H9 (cell line): ENCODE results near the gene MAS1. TPM values are rescaled to one million over a fixed set of nuclear protein-coding genes. Genes with fewer than 3 reads are reported as not detected.

Experiments used
- DNase-seq: peaks from one replicate; pipeline ENCODE4 v3.0.0-alpha.2; 2017
- H2AFZ ChIP-seq: one replicate; pipeline ENCODE4 v1.6.1; 2013; ENCODE audit warnings: mild to moderate bottlenecking, low read length, control low read depth, moderate library complexity
- H2AK5ac ChIP-seq: 2 replicates; pipeline ENCODE4 v1.6.1; 2013; ENCODE audit warnings: low read length, control low read depth, mixed read lengths; ENCODE audit not compliant: insufficient read length
- H2BK120ac ChIP-seq: one replicate; pipeline ENCODE4 v1.6.1; 2013; ENCODE audit warnings: low read depth, mild to moderate bottlenecking, low read length, control low read depth, inconsistent platforms; ENCODE audit not compliant: poor library complexity, severe bottlenecking
- H2BK12ac ChIP-seq: 2 replicates; pipeline ENCODE4 v1.6.1; 2013; ENCODE audit warnings: low read length, control low read depth, mixed read lengths, low read depth; ENCODE audit not compliant: insufficient read length
- H2BK15ac ChIP-seq: 2 replicates; pipeline ENCODE4 v1.6.1; 2013; ENCODE audit warnings: low read depth, low read length, control low read depth
- H2BK20ac ChIP-seq: one replicate; pipeline ENCODE4 v1.6.1; 2013; ENCODE audit warnings: low read depth, mild to moderate bottlenecking, low read length, control low read depth, inconsistent platforms; ENCODE audit not compliant: poor library complexity, severe bottlenecking
- H2BK5ac ChIP-seq: 2 replicates; pipeline ENCODE4 v1.6.1; 2013; ENCODE audit warnings: low read length, control low read depth, mixed read lengths; ENCODE audit not compliant: insufficient read length
- H3K14ac ChIP-seq: 2 replicates; pipeline ENCODE4 v1.6.1; 2013; ENCODE audit warnings: low read length, control low read depth; ENCODE audit not compliant: insufficient read depth
- H3K18ac ChIP-seq: 2 replicates; pipeline ENCODE4 v1.6.1; 2013; ENCODE audit warnings: low read depth, mild to moderate bottlenecking, mixed read lengths, low read length, control low read depth; ENCODE audit not compliant: insufficient read length
- H3K23ac ChIP-seq: 2 replicates; pipeline ENCODE4 v1.6.1; 2013; ENCODE audit warnings: low read length, control low read depth, mixed read lengths, low read depth; ENCODE audit not compliant: insufficient read length
- H3K23me2 ChIP-seq: 2 replicates; pipeline ENCODE4 v1.6.1; 2013; ENCODE audit warnings: low read depth, mild to moderate bottlenecking, mixed read lengths, low read length, control low read depth; ENCODE audit not compliant: insufficient read length, poor library complexity, severe bottlenecking
- H3K27ac ChIP-seq: 2 replicates; pipeline ENCODE4 v1.5.1; 2013; ENCODE audit warnings: low read length, control low read depth, mixed read lengths, low read depth; ENCODE audit not compliant: insufficient read length
- H3K27me3 ChIP-seq: 2 replicates; pipeline ENCODE4 v1.6.1; 2013; ENCODE audit warnings: low read length, control low read depth, inconsistent platforms; ENCODE audit not compliant: insufficient read depth
- H3K4ac ChIP-seq: 2 replicates; pipeline ENCODE4 v1.6.1; 2013; ENCODE audit warnings: low read depth, mild to moderate bottlenecking, control low read depth, inconsistent platforms, low read length, moderate library complexity
- H3K4me1 ChIP-seq: 2 replicates; pipeline ENCODE4 v1.6.1; 2013; ENCODE audit warnings: low read length, control low read depth, inconsistent platforms; ENCODE audit not compliant: insufficient read depth
- H3K4me2 ChIP-seq: 2 replicates; pipeline ENCODE4 v1.6.1; 2013; ENCODE audit warnings: low read length, control low read depth, mixed read lengths; ENCODE audit not compliant: insufficient read length, insufficient read depth
- H3K56ac ChIP-seq: 2 replicates; pipeline ENCODE4 v1.6.1; 2013; ENCODE audit warnings: low read depth, mild to moderate bottlenecking, mixed read lengths, low read length, control low read depth; ENCODE audit not compliant: insufficient read length
- H3K79me1 ChIP-seq: 2 replicates; pipeline ENCODE4 v1.6.1; 2013; ENCODE audit warnings: low read depth, mild to moderate bottlenecking, moderate library complexity, low read length, control low read depth, inconsistent platforms; ENCODE audit not compliant: insufficient read depth, poor library complexity, severe bottlenecking
- H3K79me2 ChIP-seq: 2 replicates; pipeline ENCODE4 v1.6.1; 2013; ENCODE audit warnings: low read length, control low read depth, inconsistent platforms; ENCODE audit not compliant: insufficient read depth
- H3K9ac ChIP-seq: 2 replicates; pipeline ENCODE4 v1.6.1; 2013; ENCODE audit warnings: low read length, control low read depth, mixed read lengths; ENCODE audit not compliant: insufficient read length; ENCODE audit errors: extremely low read depth
- H3K9me3 ChIP-seq: one replicate; pipeline ENCODE4 v1.6.1; 2013; ENCODE audit warnings: low read depth, low read length, inconsistent platforms; ENCODE audit not compliant: control insufficient read depth
- H3T11ph ChIP-seq: one replicate; pipeline ENCODE4 v1.6.1; 2013; ENCODE audit warnings: mild to moderate bottlenecking, low read length, control low read depth, inconsistent platforms
- H4K20me1 ChIP-seq: one replicate; pipeline ENCODE4 v1.6.1; 2013; ENCODE audit not compliant: control insufficient read depth, insufficient read length, insufficient read depth
- H4K5ac ChIP-seq: 2 replicates; pipeline ENCODE4 v1.6.1; 2013; ENCODE audit warnings: low read depth, mild to moderate bottlenecking, mixed read lengths, low read length, control low read depth; ENCODE audit not compliant: insufficient read length
- H4K8ac ChIP-seq: replicated peaks from 2 replicates; pipeline ENCODE4 v1.6.1; 2013; ENCODE audit warnings: low read length, control low read depth, mixed read lengths, low read depth; ENCODE audit not compliant: insufficient read length
- H4K91ac ChIP-seq: 2 replicates; pipeline ENCODE4 v1.6.1; 2013; ENCODE audit warnings: low read depth, mild to moderate bottlenecking, moderate library complexity, mixed read lengths, low read length, control low read depth; ENCODE audit not compliant: insufficient read length
- H3K27ac Mint-ChIP-seq, 3 experiments: 2 replicates in 2 of 3; 3 replicates in 1 of 3; pipeline ENCODE4 v1.8.0; 2020 to 2021; ENCODE audit warnings: mixed read lengths in 3 of 3, mild to moderate bottlenecking in 1 of 3, moderate library complexity in 1 of 3
- H3K27me3 Mint-ChIP-seq: 2 replicates; pipeline ENCODE4 v1.8.0; 2021; ENCODE audit warnings: low read depth, mild to moderate bottlenecking, moderate library complexity, mixed read lengths
- H3K36me3 Mint-ChIP-seq, 3 experiments: 2 replicates in 2 of 3; 3 replicates in 1 of 3; pipeline ENCODE4 v1.8.0; 2020 to 2021; ENCODE audit warnings: low read depth in 3 of 3, mixed read lengths in 3 of 3; ENCODE audit not compliant: insufficient read depth in 1 of 3
- H3K4me1 Mint-ChIP-seq, 2 experiments: 2 replicates each; pipeline ENCODE4 v1.8.0; 2020; ENCODE audit warnings: mixed read lengths in 2 of 2
- H3K4me3 Mint-ChIP-seq, 2 experiments: 2 replicates in 1 of 2; 3 replicates in 1 of 2; pipeline ENCODE4 v1.8.0; 2020 to 2021; ENCODE audit warnings: mild to moderate bottlenecking in 2 of 2, mixed read lengths in 2 of 2, moderate library complexity in 1 of 2
- H3K9me3 Mint-ChIP-seq, 2 experiments: 2 replicates in 1 of 2; 3 replicates in 1 of 2; pipeline ENCODE4 v1.8.0; 2020; ENCODE audit warnings: mild to moderate bottlenecking in 2 of 2, mixed read lengths in 2 of 2, moderate library complexity in 1 of 2
- WGBS: extraction: QIAGEN DNeasy Blood & Tissue Kit; methylation state at CpG from one replicate; pipeline ENCODE4 v1.1.7; 2013; ENCODE audit warnings: missing lambda C conversion rate, low lambda C conversion rate, mixed read lengths; ENCODE audit not compliant: insufficient read length; ENCODE audit errors: extremely low coverage; 5-methylcytosine and 5-hydroxymethylcytosine counted together
- total RNA-seq: library from RNA; stranded (reverse); gene quantifications from 2 replicates; pipeline ENCODE4 v1.2.1, GENCODE V29; 2021
- TF ChIP-seq, protein P1 (sequence below): fragments of 200-600 bp; sonication (generic); conservative IDR thresholded peaks from 3 replicates; pipeline ENCODE4 v1.8.0; 2021; ENCODE audit warnings: antibody characterized with exemption, mild to moderate bottlenecking

Gene MAS1
- total RNA-seq, 1 experiment from 2014 or later: 0.02 TPM

DNA sequence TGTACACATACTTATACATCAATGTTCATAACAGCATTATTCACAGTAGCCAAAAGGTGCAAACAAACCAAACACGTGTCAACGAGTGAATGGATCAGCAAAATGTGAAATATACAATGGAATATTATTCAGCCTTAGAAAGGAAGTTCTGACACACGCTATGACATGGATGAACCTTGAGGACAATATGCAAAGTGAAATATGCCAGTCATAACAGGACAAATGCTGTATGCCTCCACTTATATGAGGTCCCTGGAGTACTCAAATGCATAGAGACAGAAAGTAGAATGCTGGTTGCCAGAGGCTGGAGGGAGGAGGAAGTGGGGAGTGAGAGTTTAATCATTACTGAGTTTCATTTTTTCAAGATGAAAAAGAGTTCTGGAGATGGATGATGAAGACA, 40.3 kb downstream of the MAS1 start:
- Mint-ChIP-seq H3K9me3 (peaks cover 0 to 3% of the 10 kb centered on the region in 2 experiments; a peak in 1 of 5 replicates), H3K36me3 (no peaks in the 10 kb centered on the region), H3K27me3 (peaks cover 10% of the 10 kb centered on the region), H3K27ac (no peak overlapping the region), H3K4me3 (no peak overlapping the region), H3K4me1 (no peaks in the 10 kb centered on the region)
- no CpG with 5 or more reads among the region's 3 CpGs for WGBS
- Histone ChIP-seq H3K9me3 (no peaks in the 10 kb centered on the region), H3K23me2 (no peaks in the 10 kb centered on the region), H2AFZ (no peak overlapping the region), H4K20me1 (no peaks in the 10 kb centered on the region), H2BK5ac (no peak overlapping the region), H3K23ac (no peak overlapping the region), H4K8ac (no peak overlapping the region), H2BK12ac (no peak overlapping the region), H3K4me2 (no peak overlapping the region), H2BK15ac (no peak overlapping the region), H4K5ac (no peak overlapping the region), H3K4ac (no peak overlapping the region), H3K14ac (no peak overlapping the region), H2BK120ac (no peak overlapping the region), H2BK20ac (no peak overlapping the region), H2AK5ac (no peak overlapping the region), H3K79me2 (no peaks in the 10 kb centered on the region), H3K18ac (no peak overlapping the region), H4K91ac (no peak overlapping the region), H3K79me1 (no peaks in the 10 kb centered on the region), H3K27me3 (no peaks in the 10 kb centered on the region), H3K4me1 (no peaks in the 10 kb centered on the region), H3K56ac (no peak overlapping the region), H3K27ac (no peak overlapping the region), H3T11ph (no peak overlapping the region), H3K9ac (no peak overlapping the region)
- TF ChIP-seq, protein P1, sequence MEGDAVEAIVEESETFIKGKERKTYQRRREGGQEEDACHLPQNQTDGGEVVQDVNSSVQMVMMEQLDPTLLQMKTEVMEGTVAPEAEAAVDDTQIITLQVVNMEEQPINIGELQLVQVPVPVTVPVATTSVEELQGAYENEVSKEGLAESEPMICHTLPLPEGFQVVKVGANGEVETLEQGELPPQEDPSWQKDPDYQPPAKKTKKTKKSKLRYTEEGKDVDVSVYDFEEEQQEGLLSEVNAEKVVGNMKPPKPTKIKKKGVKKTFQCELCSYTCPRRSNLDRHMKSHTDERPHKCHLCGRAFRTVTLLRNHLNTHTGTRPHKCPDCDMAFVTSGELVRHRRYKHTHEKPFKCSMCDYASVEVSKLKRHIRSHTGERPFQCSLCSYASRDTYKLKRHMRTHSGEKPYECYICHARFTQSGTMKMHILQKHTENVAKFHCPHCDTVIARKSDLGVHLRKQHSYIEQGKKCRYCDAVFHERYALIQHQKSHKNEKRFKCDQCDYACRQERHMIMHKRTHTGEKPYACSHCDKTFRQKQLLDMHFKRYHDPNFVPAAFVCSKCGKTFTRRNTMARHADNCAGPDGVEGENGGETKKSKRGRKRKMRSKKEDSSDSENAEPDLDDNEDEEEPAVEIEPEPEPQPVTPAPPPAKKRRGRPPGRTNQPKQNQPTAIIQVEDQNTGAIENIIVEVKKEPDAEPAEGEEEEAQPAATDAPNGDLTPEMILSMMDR: no peak
- no peak for DNase-seq
